GM12801 (cell line): Measurements from ENCODE around the gene SEC24D.

Experiments used
- CTCF ChIP-seq: IDR thresholded peaks from one replicate; pipeline ENCODE4 v1.5.1; 2011; ENCODE audit warnings: control low read depth; ENCODE audit not compliant: insufficient read length; ENCODE audit errors: extremely low read depth

Gene SEC24D

GRCh38 chr4:118787844-118788380 lies 48.0 kb downstream of the SEC24D start:
- no peak for TF ChIP-seq CTCF

GRCh38 chr4:118784776-118785175 lies 51.1 kb downstream of the SEC24D start:
- TF ChIP-seq CTCF, result no peak

GRCh38 chr4:118783887-118784286 lies 52.0 kb downstream of the SEC24D start:
- no peak for TF ChIP-seq CTCF

- TF ChIP-seq CTCF, result no peak
Measured at GRCh38 chr4:118776157-118776954, 59.6 kb downstream of the SEC24D start.

GRCh38 chr4:118775405-118775804 lies 60.5 kb downstream of the SEC24D start:
- TF ChIP-seq CTCF, result no peak

- no peak for TF ChIP-seq CTCF
Measured at GRCh38 chr4:118774989-118775388, 60.9 kb downstream of the SEC24D start.

GRCh38 chr4:118774321-118774720 lies 61.6 kb downstream of the SEC24D start:
- TF ChIP-seq CTCF, result no peak
